PC-9 (cell line): Measurements from ENCODE around the gene PTPRG. TPM values are rescaled to one million over a fixed set of nuclear protein-coding genes. Genes with fewer than 3 reads are reported as not detected.

Source experiments
- BruUV-seq: library from RNA; stranded (reverse); fragments of 400-500 nt; replicated peaks from 2 replicates; lab custom pipeline; 2021; lab: Mats Ljungman, UMichigan
- CTCF ChIA-PET: fragments of 300-600 bp; sonication (Branson Sonifier 250); formaldehyde crosslinking; loops from one replicate; lab custom pipeline; 2022; ENCODE audit warnings: antibody characterized with exemption; lab: Charles Lee
- POLR2A ChIA-PET: fragments of 300-600 bp; sonication (Branson Sonifier 250); formaldehyde crosslinking; loops from one replicate; lab custom pipeline; 2022; ENCODE audit warnings: antibody characterized with exemption; ENCODE audit not compliant: unreplicated experiment; lab: Charles Lee
- DNase-seq, 2 experiments: peaks; one replicate each; pipeline versions ENCODE4 v3.0.0 to v3.0.0-alpha.2; 2015 to 2022; ENCODE audit warnings: mixed read lengths in 1 of 2
- H2AFZ ChIP-seq: fragments of 200-600 bp; sonication (generic); 2 replicates; pipeline ENCODE4 v1.8.1; 2017; ENCODE audit warnings: antibody characterized with exemption
- H3F3A ChIP-seq: fragments of 200-600 bp; sonication (generic); 2 replicates; pipeline ENCODE4 v1.8.1; 2017; ENCODE audit warnings: antibody characterized with exemption, mild to moderate bottlenecking, low read depth; ENCODE audit not compliant: insufficient read depth
- H3K27ac ChIP-seq: fragments of 200-600 bp; sonication (generic); 2 replicates; pipeline ENCODE4 v1.6.1; 2016; ENCODE audit warnings: mixed run types
- H3K27me3 ChIP-seq: fragments of 200-600 bp; sonication (generic); 2 replicates; pipeline ENCODE4 v1.6.1; 2016; ENCODE audit warnings: low read depth, mixed run types; ENCODE audit not compliant: insufficient read depth
- H3K36me3 ChIP-seq: fragments of 200-600 bp; sonication (generic); 2 replicates; pipeline ENCODE4 v1.6.1; 2016; ENCODE audit warnings: low read depth, mixed run types
- H3K4me1 ChIP-seq: fragments of 200-600 bp; sonication (generic); replicated peaks from 2 replicates; pipeline ENCODE4 v1.6.1; 2016; ENCODE audit warnings: mixed run types; ENCODE audit not compliant: insufficient read depth
- H3K4me2 ChIP-seq: fragments of 200-600 bp; sonication (generic); 2 replicates; pipeline ENCODE4 v1.6.1; 2017; ENCODE audit warnings: mixed run types
- H3K4me3 ChIP-seq: fragments of 200-600 bp; sonication (generic); 2 replicates; pipeline ENCODE4 v1.6.1; 2016; ENCODE audit warnings: mixed run types
- H3K79me2 ChIP-seq: fragments of 200-600 bp; sonication (generic); 2 replicates; pipeline ENCODE4 v1.6.1; 2017; ENCODE audit warnings: low read depth, mixed run types
- H3K9me2 ChIP-seq: fragments of 200-600 bp; sonication (generic); 2 replicates; pipeline ENCODE4 v1.8.1; 2017; ENCODE audit warnings: mild to moderate bottlenecking; ENCODE audit not compliant: insufficient read depth
- H3K9me3 ChIP-seq: fragments of 200-600 bp; sonication (generic); 2 replicates; pipeline ENCODE4 v1.8.1; 2016; ENCODE audit warnings: low read depth; ENCODE audit not compliant: insufficient read depth
- H4K20me1 ChIP-seq: fragments of 200-600 bp; sonication (generic); 2 replicates; pipeline ENCODE4 v1.8.1; 2017; ENCODE audit not compliant: insufficient read depth
- EZH2 ChIP-seq: fragments of 200-600 bp; sonication (generic); IDR thresholded peaks from 2 replicates; pipeline ENCODE4 v1.8.0; 2017; ENCODE audit warnings: antibody characterized with exemption, low read depth
- intact Hi-C: fragments of 100-400 bp; cut with micrococcal nuclease; formaldehyde crosslinking; loops from one replicate; pipeline ENCODE4 v1.10.0; 2022; ENCODE audit not compliant: unreplicated experiment
- total RNA-seq: library from RNA; stranded (reverse); gene quantifications from 2 replicates; pipeline ENCODE4 v1.2.3, GENCODE V29; 2021
- TF ChIP-seq, protein P1 (sequence below): fragments of 200-600 bp; sonication (generic); conservative IDR thresholded peaks from 2 replicates; pipeline ENCODE4 v1.6.1; 2017; ENCODE audit warnings: mixed run types, antibody characterized with exemption, mild to moderate bottlenecking, moderate library complexity

The PTPRG gene
- total RNA-seq, 1 experiment from 2014 or later, result 32.9 TPM

DNA sequence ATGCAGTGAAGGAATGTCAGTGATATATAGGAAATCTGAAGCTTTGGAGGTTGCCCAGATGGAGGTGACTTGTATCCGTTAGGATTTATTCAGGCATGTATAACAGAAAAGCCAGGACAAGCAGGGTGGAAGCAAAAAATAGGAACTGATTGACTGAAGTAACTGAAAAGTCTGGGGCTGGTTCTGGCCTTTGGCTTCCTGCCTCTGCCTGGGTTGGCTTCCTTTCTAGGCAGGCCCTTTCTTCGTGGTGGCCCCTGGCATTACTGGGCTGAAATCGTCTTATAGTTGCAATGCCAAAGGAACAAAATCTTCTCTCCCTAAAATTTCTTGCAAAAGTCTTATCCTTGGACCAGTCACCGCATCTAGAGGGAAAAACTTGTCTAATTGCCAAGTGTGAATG is 386.1 kb downstream of the PTPRG start:
- H3K4me2 ChIP-seq, result no peak overlapping the region
- no peaks in the 10 kb centered on the region for H3K27me3 ChIP-seq
- DNase-seq, result no peak
- no peaks in the 10 kb centered on the region for H3K4me1 ChIP-seq
- CTCF ChIA-PET, result interaction anchor here (0.7 kb wide), 1 partner anchor 13 kb away, joined by 4 read pairs; no protein-coding TSS in a partner anchor
- no peak overlapping the region for H2AFZ ChIP-seq
- POLR2A ChIA-PET, result no interaction called here
- no peaks in the 10 kb centered on the region for H4K20me1 ChIP-seq
- no peaks in the 10 kb centered on the region for H3K36me3 ChIP-seq
- no peaks in the 10 kb centered on the region for H3K79me2 ChIP-seq
- H3F3A ChIP-seq, result no peaks in the 10 kb centered on the region
- no peak overlapping the region for H3K4me3 ChIP-seq
- H3K27ac ChIP-seq, result no peak overlapping the region
- no peaks in the 10 kb centered on the region for H3K9me2 ChIP-seq
- no TSS peak for BruUV-seq
- H3K9me3 ChIP-seq, result no peaks in the 10 kb centered on the region
- TF ChIP-seq EZH2, result no peak
- TF ChIP-seq, protein P1, sequence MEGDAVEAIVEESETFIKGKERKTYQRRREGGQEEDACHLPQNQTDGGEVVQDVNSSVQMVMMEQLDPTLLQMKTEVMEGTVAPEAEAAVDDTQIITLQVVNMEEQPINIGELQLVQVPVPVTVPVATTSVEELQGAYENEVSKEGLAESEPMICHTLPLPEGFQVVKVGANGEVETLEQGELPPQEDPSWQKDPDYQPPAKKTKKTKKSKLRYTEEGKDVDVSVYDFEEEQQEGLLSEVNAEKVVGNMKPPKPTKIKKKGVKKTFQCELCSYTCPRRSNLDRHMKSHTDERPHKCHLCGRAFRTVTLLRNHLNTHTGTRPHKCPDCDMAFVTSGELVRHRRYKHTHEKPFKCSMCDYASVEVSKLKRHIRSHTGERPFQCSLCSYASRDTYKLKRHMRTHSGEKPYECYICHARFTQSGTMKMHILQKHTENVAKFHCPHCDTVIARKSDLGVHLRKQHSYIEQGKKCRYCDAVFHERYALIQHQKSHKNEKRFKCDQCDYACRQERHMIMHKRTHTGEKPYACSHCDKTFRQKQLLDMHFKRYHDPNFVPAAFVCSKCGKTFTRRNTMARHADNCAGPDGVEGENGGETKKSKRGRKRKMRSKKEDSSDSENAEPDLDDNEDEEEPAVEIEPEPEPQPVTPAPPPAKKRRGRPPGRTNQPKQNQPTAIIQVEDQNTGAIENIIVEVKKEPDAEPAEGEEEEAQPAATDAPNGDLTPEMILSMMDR, result no peak
- intact Hi-C loops, result no loop called here

DNA sequence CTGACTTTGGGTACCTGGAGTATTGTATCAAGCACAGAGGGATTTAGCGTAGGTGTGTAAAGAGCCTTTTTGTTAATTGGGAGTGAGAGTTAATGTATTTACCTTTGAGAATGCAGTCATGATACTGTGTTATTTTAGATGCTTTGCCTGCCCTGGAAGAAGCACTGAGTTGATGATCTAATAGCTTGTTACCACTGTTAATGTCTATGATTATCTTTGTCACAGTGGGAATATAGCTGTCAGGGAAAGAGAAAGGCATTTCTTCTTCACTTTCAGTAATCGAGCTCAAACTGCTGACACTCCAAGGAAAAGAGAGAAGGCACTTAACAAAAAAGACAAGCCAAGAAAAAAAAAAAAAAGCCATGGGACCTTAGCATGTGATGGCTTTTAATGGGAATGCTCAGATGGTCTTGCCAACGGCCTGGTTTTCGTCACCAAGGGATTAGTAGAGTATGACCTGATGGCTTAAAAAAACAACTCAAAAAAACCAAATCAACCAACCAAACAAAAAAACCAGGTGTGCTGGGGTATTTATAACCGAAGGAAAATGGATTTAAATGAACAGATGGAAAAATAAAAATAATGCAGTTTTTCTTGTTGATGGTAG is 387.4 kb downstream of the PTPRG start:
- H3K27me3 ChIP-seq, result no peaks in the 10 kb centered on the region
- intact Hi-C loops, result no loop called here
- H2AFZ ChIP-seq, result no peak overlapping the region
- ChIA-PET CTCF (interaction anchor here (0.6 to 0.7 kb wide), 2 partner anchors 12 to 111 kb away, joined by 3 to 7 read pairs; no protein-coding TSS in a partner anchor), POLR2A (no interaction called here)
- H3F3A ChIP-seq, result no peaks in the 10 kb centered on the region
- DNase-seq, result no peak
- no peaks in the 10 kb centered on the region for H4K20me1 ChIP-seq
- H3K36me3 ChIP-seq, result no peaks in the 10 kb centered on the region
- TF ChIP-seq, protein P1, result no peak
- TF ChIP-seq EZH2, result no peak
- no peak overlapping the region for H3K27ac ChIP-seq
- no peaks in the 10 kb centered on the region for H3K9me3 ChIP-seq
- H3K79me2 ChIP-seq, result no peaks in the 10 kb centered on the region
- H3K9me2 ChIP-seq, result no peaks in the 10 kb centered on the region
- no peak overlapping the region for H3K4me3 ChIP-seq
- no peaks in the 10 kb centered on the region for H3K4me1 ChIP-seq
- no TSS peak for BruUV-seq
- H3K4me2 ChIP-seq, result no peak overlapping the region

DNA sequence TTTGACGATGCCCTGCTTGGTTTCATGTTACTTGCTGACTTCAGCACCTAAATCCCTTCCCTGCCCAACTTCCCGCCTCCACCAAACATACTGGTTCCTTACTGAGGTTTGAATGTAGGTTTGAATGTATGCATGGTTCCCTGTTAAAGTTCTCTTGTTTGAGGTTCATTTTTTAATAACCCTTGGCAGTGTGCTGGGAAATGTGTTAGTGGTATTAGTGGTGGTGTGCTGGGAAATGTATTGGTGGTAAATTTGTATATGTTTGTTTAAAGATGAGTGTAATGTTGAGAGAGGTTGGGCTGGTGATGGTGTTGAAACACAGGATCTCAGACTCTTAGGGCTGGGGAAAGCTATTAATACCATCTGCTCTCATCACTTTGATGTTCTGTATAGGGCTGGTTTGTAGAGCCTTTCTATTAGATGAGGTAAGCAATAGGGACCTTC is 392.7 kb downstream of the PTPRG start:
- Histone ChIP-seq H3K27ac (no peak overlapping the region), H4K20me1 (no peaks in the 10 kb centered on the region), H3F3A (no peaks in the 10 kb centered on the region), H3K4me1 (peaks cover 7% of the 10 kb centered on the region; the same call in 1 of the 2 replicates), H3K9me3 (no peaks in the 10 kb centered on the region), H3K36me3 (no peaks in the 10 kb centered on the region), H3K79me2 (no peaks in the 10 kb centered on the region), H3K9me2 (no peaks in the 10 kb centered on the region), H3K27me3 (no peaks in the 10 kb centered on the region), H3K4me2 (no peak overlapping the region), H2AFZ (no peak overlapping the region), H3K4me3 (no peak overlapping the region)
- CTCF ChIA-PET, result no interaction called here
- POLR2A ChIA-PET, result no interaction called here
- TF ChIP-seq EZH2, result no peak
- TF ChIP-seq, protein P1, result no peak
- no TSS peak for BruUV-seq
- intact Hi-C loops, result no loop called here
- DNase-seq, result no peak
